Gastroesophageal sphincter (tissue), 3 donors: Measurements from ENCODE around the gene MICAL3.

Experiments
- EP300 ChIP-seq: sonication (generic); formaldehyde crosslinking; IDR thresholded peaks from one replicate; pipeline ENCODE4 v1.6.1; 2017; ENCODE audit warnings: antibody characterized with exemption, mild to moderate bottlenecking
- POLR2AphosphoS5 ChIP-seq: sonication (generic); formaldehyde crosslinking; IDR thresholded peaks from one replicate; pipeline ENCODE4 v1.6.1; 2017; ENCODE audit warnings: antibody characterized with exemption
- TF ChIP-seq, protein P1 (sequence below), 4 experiments: fragments of 200-600 bp in 2 of 4; fragments of 450-650 bp in 2 of 4; sonication (generic) in 1 of 4; IDR thresholded peaks; one replicate each; pipeline ENCODE4 v1.5.1; 2017 to 2019; ENCODE audit warnings: antibody characterized with exemption in 4 of 4, mild to moderate bottlenecking in 2 of 4, moderate library complexity in 2 of 4

DNA sequence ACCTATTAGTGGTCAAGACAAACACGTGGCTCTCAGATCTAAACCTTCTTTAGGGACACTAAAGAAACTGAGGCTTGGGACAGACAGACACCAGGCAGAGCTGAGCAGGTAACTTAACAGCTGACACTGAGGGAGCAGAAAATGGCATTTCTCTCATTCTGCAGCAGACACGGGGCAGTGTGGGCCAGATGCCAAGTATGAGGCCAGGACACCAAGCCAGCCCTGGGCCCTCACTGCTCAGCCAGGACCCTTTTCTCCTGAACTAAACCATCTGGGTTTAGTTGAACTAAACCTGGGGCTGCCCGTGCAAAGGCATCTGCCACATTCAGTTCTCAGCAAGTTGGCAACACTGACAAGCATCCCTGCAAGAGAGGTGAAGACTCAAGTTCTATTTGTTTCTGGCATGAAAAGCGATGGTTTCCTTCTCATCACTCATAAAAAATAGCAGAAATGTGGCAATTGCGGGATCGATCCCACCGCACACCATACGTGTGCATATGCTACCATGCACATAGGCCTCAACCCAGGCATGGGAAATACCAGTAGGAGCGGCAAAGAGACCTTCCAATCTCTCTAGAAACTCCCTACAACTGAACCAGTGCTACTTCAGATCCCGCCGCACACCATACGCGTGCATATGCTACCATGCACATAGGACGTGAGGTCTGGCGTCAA lies 150.0 kb downstream of the MICAL3 start:
- TF ChIP-seq, protein P1, sequence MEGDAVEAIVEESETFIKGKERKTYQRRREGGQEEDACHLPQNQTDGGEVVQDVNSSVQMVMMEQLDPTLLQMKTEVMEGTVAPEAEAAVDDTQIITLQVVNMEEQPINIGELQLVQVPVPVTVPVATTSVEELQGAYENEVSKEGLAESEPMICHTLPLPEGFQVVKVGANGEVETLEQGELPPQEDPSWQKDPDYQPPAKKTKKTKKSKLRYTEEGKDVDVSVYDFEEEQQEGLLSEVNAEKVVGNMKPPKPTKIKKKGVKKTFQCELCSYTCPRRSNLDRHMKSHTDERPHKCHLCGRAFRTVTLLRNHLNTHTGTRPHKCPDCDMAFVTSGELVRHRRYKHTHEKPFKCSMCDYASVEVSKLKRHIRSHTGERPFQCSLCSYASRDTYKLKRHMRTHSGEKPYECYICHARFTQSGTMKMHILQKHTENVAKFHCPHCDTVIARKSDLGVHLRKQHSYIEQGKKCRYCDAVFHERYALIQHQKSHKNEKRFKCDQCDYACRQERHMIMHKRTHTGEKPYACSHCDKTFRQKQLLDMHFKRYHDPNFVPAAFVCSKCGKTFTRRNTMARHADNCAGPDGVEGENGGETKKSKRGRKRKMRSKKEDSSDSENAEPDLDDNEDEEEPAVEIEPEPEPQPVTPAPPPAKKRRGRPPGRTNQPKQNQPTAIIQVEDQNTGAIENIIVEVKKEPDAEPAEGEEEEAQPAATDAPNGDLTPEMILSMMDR (IDR thresholded peaks at IDR 0.05): no peak
- TF ChIP-seq EP300 (no peak), POLR2AphosphoS5 (no peak)
